Mucosa of stomach (tissue), 1 donor: ENCODE measurements around the gene ACYP2.
"Not testable (repeated sequence)": the region's sequence is repeated elsewhere in the genome, so short reads cannot be mapped to it uniquely, and the experiment has no call there.

ENCODE experiments used
- H3K27me3 ChIP-seq: one replicate; pipeline ENCODE4 v1.7.0; 2013; ENCODE audit warnings: mild to moderate bottlenecking, low read length; ENCODE audit not compliant: control insufficient read depth, insufficient read depth
- H3K36me3 ChIP-seq: one replicate; pipeline ENCODE4 v1.7.0; 2013; ENCODE audit warnings: low read length; ENCODE audit not compliant: control insufficient read depth, insufficient read depth
- H3K4me1 ChIP-seq: one replicate; pipeline ENCODE4 v1.7.0; 2013; ENCODE audit warnings: mild to moderate bottlenecking, low read length; ENCODE audit not compliant: control insufficient read depth, insufficient read depth
- H3K4me3 ChIP-seq: one replicate; pipeline ENCODE4 v1.7.0; 2013; ENCODE audit warnings: low read length
- H3K9ac ChIP-seq: one replicate; pipeline ENCODE4 v1.7.0; 2013; ENCODE audit warnings: mild to moderate bottlenecking, low read length, moderate library complexity
- H3K9me3 ChIP-seq: one replicate; pipeline ENCODE4 v1.7.0; 2013; ENCODE audit warnings: mild to moderate bottlenecking, low read length, moderate library complexity; ENCODE audit not compliant: control insufficient read depth
- donor health status: Pancreatic carcinoma.

Gene ACYP2

GRCh38 chr2:54122171-54122935, 6.9 kb downstream of the ACYP2 start:
- H3K9me3 ChIP-seq = no peaks in the 10 kb centered on the region
- H3K4me1 ChIP-seq = no peaks in the 10 kb centered on the region
- no peaks in the 10 kb centered on the region for H3K27me3 ChIP-seq
- H3K36me3 ChIP-seq = no peaks in the 10 kb centered on the region
- no peak overlapping the region for H3K9ac ChIP-seq
- H3K4me3 ChIP-seq = peak overlapping the region; percentile 25

- no peaks in the 10 kb centered on the region for H3K36me3 ChIP-seq
- H3K9me3 ChIP-seq = no peaks in the 10 kb centered on the region
- no peaks in the 10 kb centered on the region for H3K27me3 ChIP-seq
- H3K4me1 ChIP-seq = no peaks in the 10 kb centered on the region
- H3K9ac ChIP-seq = no peak overlapping the region
- peak overlapping the region; percentile 25 for H3K4me3 ChIP-seq
Observed at GRCh38 chr2:54122939-54123338, 7.5 kb downstream of the ACYP2 start.

- not testable (repeated sequence) for H3K4me1 ChIP-seq, H3K36me3 ChIP-seq, H3K9me3 ChIP-seq, H3K27me3 ChIP-seq, H3K4me3 ChIP-seq, H3K9ac ChIP-seq
Observed at GRCh38 chr2:54127174-54127573, 11.8 kb downstream of the ACYP2 start.

GRCh38 chr2:54133056-54133455, 17.6 kb downstream of the ACYP2 start:
- Histone ChIP-seq H3K27me3 (no peaks in the 10 kb centered on the region), H3K9me3 (no peaks in the 10 kb centered on the region), H3K4me3 (no peak overlapping the region)

GRCh38 chr2:54139210-54139609, 23.8 kb downstream of the ACYP2 start:
- no peaks in the 10 kb centered on the region for H3K36me3 ChIP-seq
- no peak overlapping the region for H3K9ac ChIP-seq
- H3K9me3 ChIP-seq = no peaks in the 10 kb centered on the region
- no peaks in the 10 kb centered on the region for H3K4me1 ChIP-seq
- H3K4me3 ChIP-seq = no peak overlapping the region
- H3K27me3 ChIP-seq = no peaks in the 10 kb centered on the region

More at GRCh38 chr2:54133056-54133455, 17.6 kb downstream of the ACYP2 start:
- no peak overlapping the region for H3K9ac ChIP-seq
- no peaks in the 10 kb centered on the region for H3K36me3 ChIP-seq
- no peaks in the 10 kb centered on the region for H3K4me1 ChIP-seq

GRCh38 chr2:54143780-54144179, 28.4 kb downstream of the ACYP2 start:
- Histone ChIP-seq H3K4me1 (no peaks in the 10 kb centered on the region), H3K4me3 (no peak overlapping the region), H3K27me3 (no peaks in the 10 kb centered on the region), H3K9ac (no peak overlapping the region), H3K9me3 (no peaks in the 10 kb centered on the region), H3K36me3 (no peaks in the 10 kb centered on the region)

GRCh38 chr2:54148391-54148790, 33.0 kb downstream of the ACYP2 start:
- no peak overlapping the region for H3K4me3 ChIP-seq
- H3K4me1 ChIP-seq = no peaks in the 10 kb centered on the region
- H3K27me3 ChIP-seq = no peaks in the 10 kb centered on the region
- H3K9ac ChIP-seq = no peak overlapping the region
- H3K36me3 ChIP-seq = no peaks in the 10 kb centered on the region
- no peaks in the 10 kb centered on the region for H3K9me3 ChIP-seq

- Histone ChIP-seq H3K9ac (no peak overlapping the region), H3K4me1 (no peaks in the 10 kb centered on the region), H3K4me3 (no peak overlapping the region), H3K36me3 (no peaks in the 10 kb centered on the region), H3K9me3 (no peaks in the 10 kb centered on the region), H3K27me3 (no peaks in the 10 kb centered on the region)
Observed at GRCh38 chr2:54149638-54150441, 34.4 kb downstream of the ACYP2 start.

- H3K36me3 ChIP-seq = no peaks in the 10 kb centered on the region
- no peaks in the 10 kb centered on the region for H3K9me3 ChIP-seq
- no peak overlapping the region for H3K4me3 ChIP-seq
- no peaks in the 10 kb centered on the region for H3K4me1 ChIP-seq
- no peaks in the 10 kb centered on the region for H3K27me3 ChIP-seq
- H3K9ac ChIP-seq = no peak overlapping the region
Observed at GRCh38 chr2:54158311-54158710, 42.9 kb downstream of the ACYP2 start.

GRCh38 chr2:54161660-54162424, 46.4 kb downstream of the ACYP2 start:
- H3K4me1 ChIP-seq = no peaks in the 10 kb centered on the region
- H3K9me3 ChIP-seq = no peaks in the 10 kb centered on the region
- no peaks in the 10 kb centered on the region for H3K27me3 ChIP-seq
- H3K36me3 ChIP-seq = no peaks in the 10 kb centered on the region
- H3K9ac ChIP-seq = no peak overlapping the region
- no peak overlapping the region for H3K4me3 ChIP-seq

GRCh38 chr2:54164106-54164505, 48.7 kb downstream of the ACYP2 start:
- Histone ChIP-seq H3K27me3 (no peaks in the 10 kb centered on the region), H3K4me3 (no peak overlapping the region), H3K36me3 (no peaks in the 10 kb centered on the region), H3K9me3 (no peaks in the 10 kb centered on the region), H3K9ac (no peak overlapping the region), H3K4me1 (no peaks in the 10 kb centered on the region)
